ENCODE data around the gene S100A2. TPM values are rescaled to one million over a fixed set of nuclear protein-coding genes. Genes with fewer than 3 reads are reported as not detected.
"Not testable (repeated sequence)": the region's sequence is repeated elsewhere in the genome, so short reads cannot be mapped to it uniquely, and the experiment has no call there.

The S100A2 gene
- total RNA-seq, 1 donor from 2014 or later = 4,166 TPM

GRCh38 chr1:153562021-153562420, 3.6 kb downstream of the S100A2 start:
- ATAC-seq = not testable (repeated sequence)

GRCh38 chr1:153561466-153561985, 4.1 kb downstream of the S100A2 start:
- no peak for ATAC-seq

GRCh38 chr1:153560771-153561465, 4.7 kb downstream of the S100A2 start:
- no peak for ATAC-seq

- ATAC-seq = no peak
These were observed 5.4 kb downstream of the S100A2 start for GRCh38 chr1:153560241-153560640.

GRCh38 chr1:153557877-153558276, 7.8 kb downstream of the S100A2 start:
- ATAC-seq = peak; percentile 7

- ATAC-seq = no peak
These were observed 9.3 kb downstream of the S100A2 start for GRCh38 chr1:153556348-153556747.

- ATAC-seq = peak; percentile 20
These were observed 11.7 kb downstream of the S100A2 start for GRCh38 chr1:153553830-153554541.

GRCh38 chr1:153553096-153553495, 12.5 kb downstream of the S100A2 start:
- ATAC-seq = no peak

- no peak for ATAC-seq
These were observed 13.3 kb downstream of the S100A2 start for GRCh38 chr1:153552335-153552734.

- ATAC-seq = no peak
These were observed 14.7 kb downstream of the S100A2 start for GRCh38 chr1:153550827-153551500.

GRCh38 chr1:153550398-153550758, 15.3 kb downstream of the S100A2 start:
- no peak for ATAC-seq

- no peak for ATAC-seq
These were observed 15.8 kb downstream of the S100A2 start for GRCh38 chr1:153549741-153550397.

GRCh38 chr1:153548722-153549688, 16.6 kb downstream of the S100A2 start, which contains the start of gene S100A3:
Gene S100A3 (minus strand): TSS chr1:153549258. CDS start chr1:153548485, 773 bp downstream.
- ATAC-seq = peak; percentile 2

- ATAC-seq = no peak
These were observed 17.8 kb downstream of the S100A2 start for GRCh38 chr1:153547560-153548551.

- no peak for ATAC-seq
These were observed 18.7 kb downstream of the S100A2 start for GRCh38 chr1:153546796-153547559.

- ATAC-seq = no peak
These were observed 19.3 kb downstream of the S100A2 start for GRCh38 chr1:153546371-153546770.

GRCh38 chr1:153545067-153546055, 20.3 kb downstream of the S100A2 start, which contains the start of gene S100A4:
Gene S100A4 (minus strand): TSS chr1:153545806. CDS start chr1:153544794, 1,012 bp downstream.
- ATAC-seq = peak; percentile 85
